Smooth muscle cell (in vitro differentiated cells): ENCODE results near the gene CCL18. TPM values are rescaled to one million over a fixed set of nuclear protein-coding genes. Genes with fewer than 3 reads are reported as not detected.
"Not testable (repeated sequence)": the region's sequence is repeated elsewhere in the genome, so short reads cannot be mapped to it uniquely, and the experiment has no call there.

Experiments used
- DNase-seq: peaks from one replicate; lab custom pipeline; 2025; ENCODE audit not compliant: unreplicated experiment; lab: John Stamatoyannopoulos, UW
- H2AFZ ChIP-seq: fragments of 200-600 bp; sonication (generic); 2 replicates; pipeline ENCODE4 v1.6.0; 2016; ENCODE audit warnings: antibody characterized with exemption, low read depth, mild to moderate bottlenecking
- H3F3A ChIP-seq: fragments of 200-600 bp; sonication (generic); 2 replicates; pipeline ENCODE4 v1.6.0; 2017; ENCODE audit warnings: antibody characterized with exemption, low read depth
- H3K27ac ChIP-seq: fragments of 200-600 bp; sonication (generic); 2 replicates; pipeline ENCODE4 v1.5.1; 2016; ENCODE audit warnings: low read depth, mild to moderate bottlenecking
- H3K27me3 ChIP-seq: fragments of 200-600 bp; sonication (generic); 2 replicates; pipeline ENCODE4 v1.6.1; 2016; ENCODE audit warnings: low read depth, mild to moderate bottlenecking
- H3K36me3 ChIP-seq: fragments of 200-600 bp; sonication (generic); 2 replicates; pipeline ENCODE4 v1.5.1; 2016; ENCODE audit warnings: low read depth
- H3K4me1 ChIP-seq: fragments of 200-600 bp; sonication (generic); 2 replicates; pipeline ENCODE4 v1.5.1; 2016; ENCODE audit warnings: low read depth
- H3K4me2 ChIP-seq: fragments of 200-600 bp; sonication (generic); 2 replicates; pipeline ENCODE4 v1.6.0; 2016; ENCODE audit warnings: mild to moderate bottlenecking
- H3K4me3 ChIP-seq: fragments of 200-600 bp; sonication (generic); 2 replicates; pipeline ENCODE4 v1.5.1; 2016; ENCODE audit warnings: mild to moderate bottlenecking
- H3K79me2 ChIP-seq: fragments of 200-600 bp; sonication (generic); 2 replicates; pipeline ENCODE4 v1.6.0; 2016; ENCODE audit warnings: low read depth, mild to moderate bottlenecking
- H3K9ac ChIP-seq: fragments of 200-600 bp; sonication (generic); 2 replicates; pipeline ENCODE4 v1.6.0; 2016; ENCODE audit warnings: low read depth
- H3K9me3 ChIP-seq: fragments of 200-600 bp; sonication (generic); replicated peaks from 2 replicates; pipeline ENCODE4 v1.5.1; 2016; ENCODE audit warnings: low read depth
- H4K20me1 ChIP-seq: fragments of 200-600 bp; sonication (generic); 2 replicates; pipeline ENCODE4 v1.6.0; 2016; ENCODE audit warnings: low read depth
- CTCF ChIP-seq: fragments of 200-600 bp; sonication (generic); IDR thresholded peaks from 2 replicates; pipeline ENCODE4 v1.5.1; 2017; ENCODE audit warnings: borderline replicate concordance, mild to moderate bottlenecking, antibody characterized with exemption; ENCODE audit not compliant: insufficient read depth, poor library complexity, severe bottlenecking
- WGBS: methylation state at CpG from one replicate; pipeline ENCODE4 v1.1.7; 2016; ENCODE audit warnings: low lambda C conversion rate; 5-methylcytosine and 5-hydroxymethylcytosine counted together
- polyA plus RNA-seq: library from polyadenylated mRNA; unstranded; fragments of >200 nt; fragmentation: Nextera tagmentation; extraction: Ambion mirVana; gene quantifications from 2 replicates; pipeline ENCODE4 v1.2.1, GENCODE V29; 2016
- total RNA-seq: library from RNA; depleted of rRNA; stranded (reverse); fragments of >200 nt; gene quantifications from 2 replicates; pipeline ENCODE4 v1.2.3, GENCODE V29; 2014

Gene CCL18
- total and polyA plus RNA-seq, 2 experiments from 2014 or later = not detected

GRCh38 chr17:36111068-36111490, 47.0 kb downstream of the CCL18 start:
- Histone ChIP-seq H3K79me2 (no peaks in the 10 kb centered on the region), H3K9me3 (no peaks in the 10 kb centered on the region), H3K36me3 (no peaks in the 10 kb centered on the region), H3K27ac (no peak overlapping the region), H3K4me3 (no peak overlapping the region), H3K9ac (no peak overlapping the region), H3K27me3 (peaks cover 5% of the 10 kb centered on the region), H3K4me2 (no peak overlapping the region), H4K20me1 (no peaks in the 10 kb centered on the region), H2AFZ (no peak overlapping the region), H3K4me1 (no peaks in the 10 kb centered on the region), H3F3A (no peaks in the 10 kb centered on the region)
- DNase-seq = no peak
- no peak for TF ChIP-seq CTCF
- 86% methylated on average over 4 of the region's 4 CpGs for WGBS

- TF ChIP-seq CTCF = no peak
- no peak overlapping the region for H3K4me2 ChIP-seq
- H3K79me2 ChIP-seq = no peaks in the 10 kb centered on the region
- H3K27me3 ChIP-seq = peaks cover 3% of the 10 kb centered on the region
- no peaks in the 10 kb centered on the region for H4K20me1 ChIP-seq
- H3K9ac ChIP-seq = no peak overlapping the region
- H3K9me3 ChIP-seq = no peaks in the 10 kb centered on the region
- H3K4me3 ChIP-seq = no peak overlapping the region
- H3F3A ChIP-seq = no peaks in the 10 kb centered on the region
- no peaks in the 10 kb centered on the region for H3K36me3 ChIP-seq
- DNase-seq = no peak
- no peaks in the 10 kb centered on the region for H3K4me1 ChIP-seq
- H2AFZ ChIP-seq = no peak overlapping the region
- no peak overlapping the region for H3K27ac ChIP-seq
Observed at GRCh38 chr17:36112572-36112971, 48.5 kb downstream of the CCL18 start.

GRCh38 chr17:36113131-36113530, 49.1 kb downstream of the CCL18 start:
- H3K79me2 ChIP-seq, H3K4me2 ChIP-seq, H3K4me3 ChIP-seq, H4K20me1 ChIP-seq, H2AFZ ChIP-seq, H3K36me3 ChIP-seq, H3K4me1 ChIP-seq, H3F3A ChIP-seq, DNase-seq, H3K27ac ChIP-seq, H3K9me3 ChIP-seq, H3K27me3 ChIP-seq, H3K9ac ChIP-seq: not testable (repeated sequence)
- WGBS = 92% methylated on average over 1 of the region's 1 CpG

- not testable (repeated sequence) for H3K4me3 ChIP-seq, H3K9ac ChIP-seq, H3K27ac ChIP-seq, DNase-seq, H4K20me1 ChIP-seq, H3K4me1 ChIP-seq, H2AFZ ChIP-seq, H3K79me2 ChIP-seq, H3K4me2 ChIP-seq, H3K27me3 ChIP-seq, H3K9me3 ChIP-seq, H3K36me3 ChIP-seq, H3F3A ChIP-seq
- WGBS = 89% methylated on average over 5 of the region's 5 CpGs
Observed at GRCh38 chr17:36114971-36115648, 51.0 kb downstream of the CCL18 start.

- not testable (repeated sequence) for H3K4me3 ChIP-seq, H3K27me3 ChIP-seq, DNase-seq, H3K9me3 ChIP-seq, H4K20me1 ChIP-seq, H3K27ac ChIP-seq, H2AFZ ChIP-seq, H3K4me2 ChIP-seq, H3K79me2 ChIP-seq, H3K4me1 ChIP-seq, H3K9ac ChIP-seq, H3F3A ChIP-seq, H3K36me3 ChIP-seq
Observed at GRCh38 chr17:36115649-36115977, 51.5 kb downstream of the CCL18 start.
